Pulmonary artery endothelial cell (primary cell): Measurements from ENCODE around the gene PAK3. TPM values are rescaled to one million over a fixed set of nuclear protein-coding genes. Genes with fewer than 3 reads are reported as not detected.

Experiments used
- DNase-seq: peaks from one replicate; pipeline ENCODE4 v3.0.0-alpha.2; 2011; ENCODE audit warnings: low read depth, low spot score
- total RNA-seq: library from RNA; depleted of rRNA; stranded (reverse); fragments of >200 nt; gene quantifications from 2 replicates; pipeline ENCODE4 v1.2.3, GENCODE V29; 2014

Gene PAK3
- 0.26 and 1.5 TPM in 2 replicates for total RNA-seq

DNA sequence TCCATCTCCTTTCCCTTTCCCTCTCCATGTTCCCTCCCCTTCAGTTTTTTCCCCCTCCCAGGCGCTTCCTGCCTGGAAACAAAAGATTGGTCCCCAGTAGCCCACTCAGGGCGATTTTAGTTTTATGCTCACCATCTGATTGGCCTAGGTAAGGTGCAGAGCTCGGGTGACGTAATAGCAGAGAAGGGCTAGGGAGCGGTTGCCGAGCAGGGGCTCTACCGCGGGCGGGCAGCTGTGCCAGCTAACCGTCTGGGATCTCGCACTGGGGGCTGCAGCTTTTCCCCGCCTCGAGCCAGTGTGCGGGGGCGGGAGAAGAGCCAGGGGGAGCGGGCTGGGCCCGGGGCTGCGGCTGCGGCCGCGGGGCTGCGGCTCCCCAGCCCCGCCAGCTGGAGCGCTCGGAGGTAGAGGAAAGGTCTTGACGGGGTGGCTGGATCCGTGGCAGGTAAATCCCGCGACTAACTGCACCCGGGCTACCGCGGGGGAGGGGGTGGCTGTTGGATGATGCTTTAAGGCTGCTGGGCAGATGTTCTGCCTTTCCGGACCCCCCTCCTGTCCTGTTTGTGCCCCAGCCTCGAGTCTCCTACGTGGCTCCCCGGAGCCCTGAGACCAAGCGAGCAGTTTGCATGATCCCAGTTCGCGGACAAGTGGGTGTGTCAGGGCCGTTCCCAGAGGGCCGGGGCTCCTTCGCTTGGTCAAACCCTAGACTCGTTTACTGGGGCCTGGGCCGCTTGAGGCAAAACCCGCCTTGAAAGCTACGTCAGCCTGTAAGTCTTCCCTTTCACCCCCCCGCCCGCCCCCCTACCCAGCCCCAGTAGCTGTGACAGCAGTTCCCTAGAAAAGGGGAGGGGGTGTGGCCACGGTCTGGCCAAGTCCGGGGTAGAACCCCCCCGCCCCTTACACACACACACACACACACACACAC, at the start of gene PAK3:
Gene PAK3, plus strand, starts transcription at position 218 of the 922 bp plus-strand sequence. CDS start 26,913 bp downstream, outside the sequence.
- no peak for DNase-seq

DNA sequence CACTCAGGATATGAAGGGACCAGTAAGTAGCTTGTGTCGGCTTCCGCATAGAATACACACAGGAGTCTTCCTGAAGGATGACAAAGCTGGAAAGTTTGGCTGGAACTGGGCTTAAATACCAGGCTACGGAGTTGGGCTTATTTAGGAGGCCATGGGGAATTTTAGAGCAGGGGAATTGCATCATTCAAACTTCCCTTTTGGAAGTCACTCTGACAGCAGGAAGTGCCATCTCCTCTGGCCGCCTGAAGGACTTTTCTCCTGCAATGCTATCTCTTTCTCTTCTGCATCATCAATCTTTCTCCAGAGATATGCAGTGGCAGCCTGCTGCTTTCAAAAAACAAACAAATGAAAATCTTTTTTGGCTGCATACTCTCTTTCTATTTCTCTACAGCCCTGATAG, 48.4 kb upstream of the PAK3 start:
- no peak for DNase-seq

- no peak for DNase-seq
Measured at GRCh38 chrX:111052478-111052877, 43.5 kb upstream of the PAK3 start.

DNA sequence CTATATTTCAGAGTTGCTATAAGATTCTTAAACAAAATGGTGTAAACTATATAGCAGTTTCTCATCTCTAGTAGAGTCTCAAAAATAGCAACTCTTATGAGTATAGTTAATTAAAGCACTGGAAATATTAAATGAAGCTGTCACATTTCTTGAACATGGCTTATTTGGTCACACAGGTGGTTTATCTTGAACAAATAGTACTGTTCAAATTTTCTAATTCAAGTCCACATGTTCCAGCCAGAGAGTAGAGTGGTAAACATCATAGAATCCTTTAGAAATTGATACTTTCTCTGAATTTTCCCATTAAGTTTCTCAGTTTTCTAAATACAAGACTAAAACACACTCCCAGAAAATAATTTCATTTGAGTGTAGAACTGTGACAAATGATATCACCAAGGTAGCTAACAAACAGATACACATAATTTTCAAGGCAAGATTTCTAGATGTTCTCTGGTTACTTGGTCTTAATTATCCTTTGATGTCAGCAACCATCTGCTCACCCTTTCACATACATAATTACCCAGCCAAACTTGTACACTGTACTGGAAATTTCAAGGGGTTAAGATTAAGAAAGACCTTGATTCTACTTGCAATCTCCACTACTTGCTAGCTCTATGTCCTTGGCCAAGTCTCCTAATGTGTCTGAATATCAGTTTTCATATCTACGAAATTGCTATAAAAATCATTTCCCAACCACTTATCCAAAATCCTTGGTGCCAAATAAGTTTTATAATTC, 24.3 kb upstream of the PAK3 start:
- no peak for DNase-seq

GRCh38 chrX:111083081-111083480, 12.9 kb upstream of the PAK3 start:
- no peak for DNase-seq

DNA sequence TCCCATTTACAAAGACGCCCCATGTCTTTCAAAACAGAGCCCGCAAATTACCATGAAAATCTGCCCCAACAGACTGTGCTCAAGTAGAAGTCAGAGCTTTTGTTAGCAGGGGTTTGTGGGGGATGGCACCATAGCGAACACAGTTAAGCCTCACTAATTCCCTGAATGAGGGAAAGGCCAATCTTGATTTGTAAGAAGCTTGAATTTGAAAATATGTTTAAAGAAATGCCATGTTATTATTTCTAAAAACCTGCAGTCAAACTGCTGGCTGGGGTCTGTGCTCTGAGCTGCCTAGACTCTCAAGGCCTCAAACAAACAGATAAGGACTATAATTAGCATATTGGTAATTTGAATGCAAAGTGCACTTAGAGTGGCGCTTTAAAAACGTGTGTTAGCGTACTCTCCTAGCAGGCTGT, 9.4 kb upstream of the PAK3 start:
- DNase-seq: no peak

GRCh38 chrX:111088628-111089027, 7.4 kb upstream of the PAK3 start:
- no peak for DNase-seq

GRCh38 chrX:111090458-111090857, 5.5 kb upstream of the PAK3 start:
- DNase-seq: no peak

DNA sequence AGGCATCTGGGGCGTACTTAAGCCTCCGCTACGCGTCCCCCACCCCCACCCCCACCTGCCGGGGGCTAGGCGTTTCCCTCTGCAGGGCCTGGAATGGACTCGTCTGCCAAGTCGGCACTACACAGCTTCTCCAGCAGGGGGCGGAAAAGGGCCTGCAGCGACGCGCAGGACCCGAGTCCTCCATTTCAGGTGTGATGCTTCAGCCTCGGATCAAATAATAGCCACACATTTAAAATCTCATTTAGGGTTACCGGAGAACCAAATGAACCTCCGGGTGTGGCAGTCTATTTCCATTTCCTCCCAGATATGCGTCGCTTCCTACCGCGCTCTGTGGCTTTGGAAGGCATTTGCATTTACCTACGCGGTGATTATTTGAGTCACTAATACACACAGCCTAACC, 2.9 kb downstream of the PAK3 start:
- no peak for DNase-seq

DNA sequence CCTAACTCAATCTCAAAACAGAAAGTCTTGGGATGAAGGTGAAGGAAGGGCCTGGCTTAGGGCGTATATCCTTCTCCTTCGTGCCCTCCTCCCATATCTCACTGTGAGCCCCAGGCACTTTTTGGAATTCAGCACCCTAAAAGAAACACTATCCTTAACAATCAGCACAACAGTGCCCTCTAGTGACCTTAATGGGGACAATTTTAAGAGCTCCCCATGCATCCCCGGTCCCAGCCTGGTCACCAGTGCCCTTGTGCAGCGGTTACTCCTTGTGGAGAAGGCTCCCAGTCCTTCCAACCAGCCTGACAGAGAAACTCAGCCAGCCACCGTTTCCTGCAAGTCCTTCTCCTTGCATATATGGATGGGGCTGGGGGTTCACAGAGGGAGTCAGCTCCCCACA, 4.2 kb downstream of the PAK3 start:
- DNase-seq: no peak

DNA sequence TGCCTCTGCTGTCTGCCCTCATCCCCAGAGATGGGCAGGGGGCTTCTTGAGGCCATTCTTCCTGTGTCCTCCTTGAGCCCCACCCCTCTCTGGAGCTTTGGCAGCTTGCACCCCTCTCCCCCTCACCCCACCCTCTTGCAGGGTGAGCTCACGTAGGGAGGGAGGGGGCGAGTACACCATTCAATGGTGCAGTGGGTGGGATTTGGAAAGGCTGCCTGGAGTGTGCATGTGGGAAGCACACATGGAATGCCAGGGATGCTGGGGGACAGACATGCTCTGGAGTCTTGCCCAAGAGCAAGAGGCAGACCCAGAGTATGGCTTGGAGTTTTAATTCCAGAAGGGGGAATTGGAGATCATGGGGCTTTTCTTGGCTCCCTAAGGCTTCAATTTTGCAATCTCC, 5.6 kb downstream of the PAK3 start:
- no peak for DNase-seq

DNA sequence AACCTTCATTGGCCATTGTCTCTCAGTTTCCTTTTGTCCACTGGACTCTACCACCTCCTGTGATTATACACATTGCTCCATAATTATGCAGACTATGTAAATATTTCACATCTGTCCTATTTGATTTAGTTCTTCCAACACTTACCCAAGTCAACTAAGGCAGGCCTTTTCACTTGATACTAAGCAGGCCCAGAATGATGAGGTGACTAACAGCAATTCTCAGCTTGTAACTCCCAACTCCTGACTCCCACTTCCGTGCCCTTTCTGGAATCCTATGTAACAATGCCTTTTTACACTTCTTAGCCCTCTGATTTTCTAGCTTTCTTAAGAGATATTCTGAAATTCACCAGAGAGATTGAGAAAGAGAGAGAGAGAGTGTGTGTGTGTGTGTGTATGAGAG, 6.6 kb downstream of the PAK3 start:
- no peak for DNase-seq

DNA sequence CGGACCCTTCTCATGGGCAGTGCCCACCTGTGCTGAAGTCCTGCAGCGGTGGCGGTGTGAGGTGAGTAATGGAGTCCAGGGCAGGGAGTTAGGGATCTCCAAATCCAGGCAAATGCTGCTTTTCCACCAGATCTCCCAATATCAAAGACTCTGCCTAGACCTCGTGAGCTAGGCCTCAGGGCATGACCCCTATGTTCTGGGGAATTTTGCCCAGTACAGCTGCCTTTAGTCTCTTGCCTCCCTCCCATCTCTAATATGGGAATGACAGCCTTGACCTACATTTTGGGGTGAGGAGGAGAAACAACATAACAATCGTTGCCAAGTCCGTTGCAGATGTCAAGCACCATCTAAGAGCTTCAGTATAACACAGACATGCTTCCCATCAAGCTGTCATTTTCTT, 7.3 kb downstream of the PAK3 start:
- no peak for DNase-seq

DNA sequence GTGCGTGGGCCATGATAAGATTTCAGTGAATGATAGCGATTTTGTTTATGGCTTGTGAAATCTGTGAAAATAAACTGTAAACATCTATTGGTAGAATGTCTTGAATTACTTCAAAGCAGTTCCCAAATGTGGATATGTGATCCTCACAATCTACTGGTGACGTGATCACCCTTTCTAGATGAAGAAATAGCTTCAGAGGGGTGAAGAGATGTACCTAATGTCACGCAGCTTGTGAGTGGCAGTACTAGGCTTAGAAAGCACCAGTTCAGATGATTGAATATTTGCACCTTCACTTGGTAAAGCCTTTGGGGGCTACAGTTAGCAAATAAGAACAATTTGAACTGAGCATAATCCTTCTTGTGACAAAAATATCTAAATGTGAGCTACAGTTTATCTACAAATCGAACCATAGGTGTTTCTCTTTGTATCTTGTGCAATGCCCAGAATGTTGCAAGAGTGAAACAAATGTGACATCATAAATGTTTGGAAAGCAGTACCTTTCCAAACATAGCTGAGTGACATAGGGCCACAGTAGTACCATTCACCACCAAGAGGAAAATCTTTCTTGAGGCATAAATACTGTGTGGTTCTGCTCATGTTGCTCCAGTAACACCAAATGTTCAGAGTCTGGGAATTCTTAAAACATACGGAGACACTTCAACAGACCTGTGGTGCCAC, 14.2 kb downstream of the PAK3 start:
- DNase-seq: no peak

DNA sequence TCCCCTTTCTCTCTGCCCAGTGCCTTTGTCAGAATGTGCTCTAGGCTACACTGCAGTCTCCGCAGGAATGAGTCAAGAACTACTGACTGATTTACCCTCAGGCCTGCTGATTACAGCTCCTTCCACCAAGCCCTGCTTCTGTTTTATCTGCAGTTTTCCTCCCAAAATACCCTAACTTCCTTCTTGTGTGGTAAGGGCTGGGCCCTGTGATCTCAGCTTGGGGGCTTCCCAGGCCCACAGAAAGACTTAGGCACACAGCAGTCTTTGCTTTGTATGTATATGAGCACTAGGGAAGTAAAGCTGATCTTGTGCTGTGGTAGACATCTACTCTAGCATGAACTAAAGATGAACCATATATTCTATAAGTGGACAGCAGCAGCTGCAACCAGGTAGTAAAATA, 18.8 kb downstream of the PAK3 start:
- no peak for DNase-seq

- no peak for DNase-seq
Measured at GRCh38 chrX:111116666-111117065, 20.7 kb downstream of the PAK3 start.

DNA sequence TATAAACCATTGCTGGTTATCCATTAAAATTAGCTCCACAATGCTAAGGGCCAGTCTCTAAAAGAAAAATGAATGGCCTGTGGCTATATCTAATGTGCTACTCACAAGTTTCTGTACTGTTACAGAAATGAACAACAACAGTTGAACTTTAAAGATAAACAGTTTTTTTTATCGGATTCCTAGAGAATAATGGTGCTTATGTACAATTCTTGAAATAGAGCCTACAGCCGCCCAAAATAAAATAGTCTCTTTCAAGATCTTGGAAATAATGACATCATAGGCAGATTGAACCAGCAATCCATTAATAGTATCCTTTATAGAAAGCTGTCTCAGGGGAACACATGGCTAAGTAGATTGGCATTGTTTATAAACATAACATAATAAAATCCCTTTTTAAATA, 23.4 kb downstream of the PAK3 start:
- no peak for DNase-seq

DNA sequence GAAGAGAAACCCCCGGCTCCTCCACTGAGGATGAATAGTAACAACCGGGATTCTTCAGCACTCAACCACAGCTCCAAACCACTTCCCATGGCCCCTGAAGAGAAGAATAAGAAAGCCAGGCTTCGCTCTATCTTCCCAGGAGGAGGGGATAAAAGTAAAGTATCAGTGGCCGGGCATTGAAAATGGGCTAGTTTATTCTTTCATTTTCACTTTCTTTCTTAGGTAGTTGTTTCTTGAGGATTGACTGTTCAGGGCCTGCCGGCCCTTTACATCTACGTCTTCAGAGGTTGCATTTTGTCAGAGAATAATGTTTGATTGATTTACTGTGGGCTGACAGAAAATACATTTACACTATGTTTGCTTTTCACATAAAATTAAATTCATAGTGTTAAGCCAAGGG, 27.1 kb downstream of the PAK3 start:
- DNase-seq: no peak

- no peak for DNase-seq
Measured at GRCh38 chrX:111123606-111124179, 27.7 kb downstream of the PAK3 start.

DNA sequence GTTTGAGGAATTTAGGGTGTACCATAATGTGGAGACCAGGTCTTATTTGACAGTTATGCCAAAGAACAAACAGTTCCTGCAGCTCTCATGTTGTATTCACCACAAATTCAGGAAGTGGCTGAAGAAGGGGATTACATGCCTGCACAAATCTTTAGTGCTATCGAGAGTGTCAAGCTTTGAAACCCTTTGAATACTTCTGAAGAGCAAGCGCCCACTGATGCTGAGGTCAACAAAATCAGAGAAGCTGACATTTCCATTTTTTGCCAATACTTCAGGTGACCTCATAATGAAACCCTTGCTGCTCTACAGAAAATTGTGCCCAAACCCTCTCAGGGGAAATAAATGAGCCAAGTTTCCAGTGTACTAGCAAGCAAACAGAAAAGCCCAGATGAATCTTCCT, 28.4 kb downstream of the PAK3 start:
- DNase-seq: no peak

DNA sequence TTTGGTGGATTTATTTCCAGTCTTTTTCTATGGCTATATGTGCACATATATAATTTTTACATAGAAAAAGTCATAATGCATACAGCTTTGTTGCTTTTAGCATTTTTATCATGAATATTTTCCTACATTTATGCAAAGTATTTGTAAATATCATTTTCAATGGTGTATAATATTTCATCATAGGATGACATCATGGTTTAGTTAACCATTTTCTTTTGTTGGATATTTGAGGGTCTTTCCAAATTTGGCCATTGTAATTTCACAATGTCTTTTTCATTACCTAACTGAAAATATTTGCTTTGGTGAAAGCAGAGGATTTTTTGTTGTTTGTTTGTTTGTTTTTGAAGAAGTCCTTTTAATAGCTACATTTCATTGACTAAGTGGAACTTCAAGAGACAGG, 31.0 kb downstream of the PAK3 start:
- DNase-seq: no peak

DNA sequence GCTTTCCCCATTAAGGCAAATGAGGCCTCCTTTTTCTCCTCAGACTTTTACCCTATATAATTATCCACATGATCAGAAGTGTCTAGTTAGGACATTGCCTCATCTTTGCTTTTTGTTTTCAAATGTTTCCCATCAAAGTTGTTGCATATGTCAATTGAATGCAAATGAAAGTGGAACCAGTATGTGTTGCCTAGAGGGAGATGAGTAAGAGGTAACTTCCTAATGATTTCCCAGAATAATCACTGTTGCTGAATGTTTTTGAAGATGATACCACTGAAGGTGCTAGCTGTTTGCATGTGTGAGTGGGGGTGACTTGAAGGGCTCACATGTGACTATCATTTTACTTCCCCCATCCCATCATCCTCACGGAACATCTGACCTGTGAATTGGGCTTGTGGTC, 33.9 kb downstream of the PAK3 start:
- DNase-seq: no peak
